GM12864 (cell line): ENCODE data around the gene ZW10.

Source experiments
- DNase-seq: peaks from one replicate; pipeline ENCODE4 v3.0.0-alpha.2; 2011; ENCODE audit warnings: low read depth
- H3K4me3 ChIP-seq: 2 replicates; pipeline ENCODE4 v1.5.1; 2011; ENCODE audit warnings: mild to moderate bottlenecking, low read depth, low read length, control low read depth
- TF ChIP-seq, protein P1 (sequence below): IDR thresholded peaks from 2 replicates; pipeline ENCODE4 v1.5.1; 2011; ENCODE audit warnings: low read depth, mild to moderate bottlenecking, moderate library complexity, low read length, control low read depth, inconsistent platforms; ENCODE audit errors: missing control alignments

ZW10 gene

DNA sequence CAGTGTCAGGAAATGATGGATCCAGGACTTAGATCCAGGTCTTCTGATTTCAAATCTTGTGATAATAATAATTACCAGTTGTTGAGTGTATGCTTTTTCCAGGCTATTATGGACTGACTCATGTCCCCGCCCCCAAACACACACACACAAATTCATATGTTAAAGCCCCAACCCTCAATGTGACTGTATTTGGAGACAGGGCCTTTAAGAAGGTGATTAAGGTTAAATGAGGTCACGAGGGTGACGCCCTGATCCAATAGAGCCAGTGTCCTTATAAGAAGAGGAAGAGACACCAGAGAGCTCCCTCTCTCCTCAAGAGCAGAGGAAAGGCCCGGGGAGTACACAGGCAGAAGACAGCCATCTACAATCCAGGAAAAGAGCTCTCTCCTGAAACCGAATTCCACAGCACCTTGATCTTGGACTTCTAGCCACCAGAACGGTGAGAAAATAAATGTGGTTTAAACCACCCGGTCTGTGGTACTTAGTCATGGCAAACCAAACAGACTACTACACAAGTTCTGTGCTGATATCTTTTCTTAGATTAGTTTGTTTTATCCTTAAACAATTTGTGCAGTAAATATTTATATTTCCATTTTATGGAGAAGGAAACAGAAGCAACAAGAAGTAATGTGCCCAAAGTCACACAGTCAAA lies 75.6 kb downstream of the ZW10 start:
- TF ChIP-seq, protein P1, sequence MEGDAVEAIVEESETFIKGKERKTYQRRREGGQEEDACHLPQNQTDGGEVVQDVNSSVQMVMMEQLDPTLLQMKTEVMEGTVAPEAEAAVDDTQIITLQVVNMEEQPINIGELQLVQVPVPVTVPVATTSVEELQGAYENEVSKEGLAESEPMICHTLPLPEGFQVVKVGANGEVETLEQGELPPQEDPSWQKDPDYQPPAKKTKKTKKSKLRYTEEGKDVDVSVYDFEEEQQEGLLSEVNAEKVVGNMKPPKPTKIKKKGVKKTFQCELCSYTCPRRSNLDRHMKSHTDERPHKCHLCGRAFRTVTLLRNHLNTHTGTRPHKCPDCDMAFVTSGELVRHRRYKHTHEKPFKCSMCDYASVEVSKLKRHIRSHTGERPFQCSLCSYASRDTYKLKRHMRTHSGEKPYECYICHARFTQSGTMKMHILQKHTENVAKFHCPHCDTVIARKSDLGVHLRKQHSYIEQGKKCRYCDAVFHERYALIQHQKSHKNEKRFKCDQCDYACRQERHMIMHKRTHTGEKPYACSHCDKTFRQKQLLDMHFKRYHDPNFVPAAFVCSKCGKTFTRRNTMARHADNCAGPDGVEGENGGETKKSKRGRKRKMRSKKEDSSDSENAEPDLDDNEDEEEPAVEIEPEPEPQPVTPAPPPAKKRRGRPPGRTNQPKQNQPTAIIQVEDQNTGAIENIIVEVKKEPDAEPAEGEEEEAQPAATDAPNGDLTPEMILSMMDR: no peak
- no peak for DNase-seq
- H3K4me3 ChIP-seq: no peak overlapping the region

DNA sequence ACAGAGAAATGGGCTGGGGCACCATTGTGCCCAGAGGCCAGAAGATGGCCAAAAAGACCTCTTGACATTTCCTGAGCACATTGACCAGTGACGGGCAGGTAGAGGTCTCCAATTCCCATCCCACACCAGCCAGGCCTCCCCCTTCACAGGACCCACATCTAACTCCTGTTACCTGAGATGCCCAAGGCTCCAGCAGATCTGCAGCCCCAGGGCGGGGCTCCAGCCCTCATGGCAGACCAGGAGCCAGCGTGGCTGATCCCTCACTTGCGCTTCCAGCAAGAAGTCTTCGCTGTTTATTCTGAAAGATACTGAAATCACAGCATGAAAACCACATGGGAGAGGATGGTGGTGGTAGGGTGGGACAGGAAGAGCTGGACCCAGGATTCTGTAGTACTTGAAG lies 76.4 kb downstream of the ZW10 start:
- TF ChIP-seq, protein P1: no peak
- no peak overlapping the region for H3K4me3 ChIP-seq
- no peak for DNase-seq

DNA sequence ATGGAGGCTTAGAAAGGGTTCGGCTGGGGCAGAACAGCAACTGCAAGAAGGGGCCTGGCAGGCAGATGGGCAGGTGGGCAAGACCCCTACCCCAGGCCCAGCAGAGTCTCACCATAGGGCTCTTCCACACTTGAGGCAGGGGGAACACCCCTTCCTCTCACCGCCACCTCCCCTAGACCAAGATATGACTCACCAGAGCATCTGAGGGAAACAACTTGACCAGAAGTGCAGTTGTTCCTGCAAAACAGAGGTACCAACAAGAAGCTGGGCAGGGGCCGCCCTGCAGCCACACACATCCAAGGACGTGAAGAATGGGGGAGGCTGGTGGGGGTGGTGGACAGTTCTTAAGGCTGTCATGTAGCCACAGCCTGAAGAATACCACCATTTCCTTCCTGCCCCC lies 78.3 kb downstream of the ZW10 start:
- DNase-seq: no peak
- no peak overlapping the region for H3K4me3 ChIP-seq
- TF ChIP-seq, protein P1: no peak

DNA sequence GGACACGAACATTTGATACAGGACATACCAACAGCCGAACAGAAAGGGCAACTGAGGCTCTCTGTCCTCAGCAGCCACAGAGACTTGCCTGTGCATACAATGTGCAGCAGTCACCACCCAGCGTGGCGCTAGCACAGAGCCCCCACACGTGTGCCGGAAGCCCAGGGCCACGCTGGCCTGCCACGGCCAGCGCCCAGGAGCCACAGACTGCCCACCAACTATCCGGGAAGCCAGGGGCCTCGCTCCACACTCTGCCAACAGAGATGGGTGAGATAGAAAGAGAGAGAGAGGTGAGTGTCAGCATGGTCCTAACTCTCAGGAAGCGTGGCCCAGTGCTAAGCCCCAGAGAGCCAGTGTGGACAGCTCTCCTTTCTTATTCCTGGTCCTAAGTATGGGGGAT lies 79.1 kb downstream of the ZW10 start:
- no peak for DNase-seq
- no peak overlapping the region for H3K4me3 ChIP-seq
- TF ChIP-seq, protein P1: no peak

DNA sequence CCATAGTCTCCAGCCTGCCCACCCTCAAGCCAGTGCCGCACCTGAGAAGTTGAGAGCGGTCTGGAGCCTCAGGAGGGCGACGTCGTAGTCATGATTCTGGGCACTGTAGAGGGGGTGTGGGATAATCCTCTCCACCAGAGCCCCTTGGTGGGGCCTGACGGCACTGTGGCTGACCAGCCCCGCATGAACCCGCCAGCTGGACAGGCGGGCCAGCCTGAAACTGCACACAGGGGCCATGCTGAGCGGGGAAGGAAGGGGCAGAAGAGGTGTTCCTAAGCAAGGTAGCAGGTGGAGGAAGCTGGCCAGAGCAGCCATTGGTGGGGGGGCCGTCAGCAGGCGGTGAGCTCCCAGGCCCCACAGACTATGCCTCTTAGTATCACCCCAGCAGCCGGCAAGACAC lies 80.5 kb downstream of the ZW10 start:
- TF ChIP-seq, protein P1: no peak
- DNase-seq: no peak
- no peak overlapping the region for H3K4me3 ChIP-seq

DNA sequence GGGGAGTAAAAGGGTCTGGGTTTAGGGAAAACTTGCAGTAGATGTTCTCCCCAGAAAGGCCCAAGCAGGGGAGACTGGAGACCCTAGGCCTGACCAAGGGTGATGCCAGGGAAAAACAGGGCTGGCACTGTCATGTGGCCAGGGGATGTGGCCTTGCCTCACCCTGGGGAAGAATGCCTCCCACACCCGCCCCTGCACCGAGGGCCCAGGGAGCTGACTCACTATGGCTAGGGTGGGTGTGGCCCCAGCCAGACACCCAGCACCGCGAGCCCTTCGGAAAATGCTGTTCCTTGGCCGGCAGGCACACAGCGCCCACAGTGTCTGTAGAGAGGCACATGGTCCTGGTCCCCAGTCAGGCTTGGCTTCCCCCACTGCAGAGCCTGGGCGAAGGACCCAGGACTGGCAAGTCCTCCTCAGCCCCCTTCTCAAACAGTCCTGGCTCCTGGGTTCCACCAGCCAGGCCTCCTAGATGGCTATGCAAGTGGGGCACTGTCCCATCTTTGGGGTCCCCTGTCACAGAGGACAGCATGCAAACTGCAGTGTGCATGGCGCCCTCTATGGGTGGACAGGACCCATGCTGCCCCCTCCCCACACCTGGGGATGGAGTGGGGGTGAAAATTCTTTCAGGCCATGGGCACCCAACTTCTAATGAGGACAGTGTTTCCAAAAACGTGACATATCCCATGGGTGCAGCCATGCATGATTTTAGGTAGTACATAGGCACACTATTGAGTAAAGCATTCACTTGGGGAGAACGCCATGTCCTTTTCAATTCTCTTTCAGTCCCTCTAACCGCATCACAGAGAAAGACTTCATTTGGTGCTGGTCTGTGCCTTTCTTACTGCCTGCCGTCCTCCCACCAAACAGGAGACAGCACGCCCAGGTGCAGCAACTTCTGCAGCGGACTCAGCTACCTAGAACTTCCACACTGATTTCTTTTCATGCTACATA lies 82.6 kb downstream of the ZW10 start:
- H3K4me3 ChIP-seq: no peak overlapping the region
- no peak for DNase-seq
- TF ChIP-seq, protein P1: peak; percentile 74
